ENCODE data around the gene SCN5A.

The SCN5A gene

DNA sequence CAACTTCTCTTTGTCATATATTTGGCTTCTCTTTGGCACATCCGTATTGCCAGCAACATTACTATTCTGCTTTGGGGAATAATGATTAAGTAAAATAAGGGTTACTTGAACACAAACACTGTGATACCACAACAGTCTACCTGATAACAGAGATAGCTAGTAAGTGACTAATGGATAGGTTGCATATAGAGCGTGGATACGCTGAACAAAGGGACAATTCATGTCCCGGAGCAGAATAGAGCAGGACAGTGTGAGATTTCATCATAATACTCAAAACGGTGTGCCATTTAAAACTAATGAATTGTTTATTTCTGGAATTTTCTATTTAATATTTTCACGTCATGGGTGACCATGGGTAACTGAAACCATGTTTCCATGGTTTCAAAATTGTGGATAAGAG lies 54.1 kb downstream of the SCN5A start:
- H3K36me3 Mint-ChIP-seq (ENCODE audit: low read depth), result no peaks in the 10 kb centered on the region
- no peaks in the 10 kb centered on the region for H3K4me1 Mint-ChIP-seq (ENCODE audit: low read depth)
- no peak overlapping the region for H3K27ac Mint-ChIP-seq
- DNase-seq (ENCODE audit: low spot score), result no peak
- peaks cover 6% of the 10 kb centered on the region for H3K27me3 Mint-ChIP-seq (ENCODE audit: low read depth)
- H3K9me3 Mint-ChIP-seq, result no peaks in the 10 kb centered on the region
- H3K4me3 Mint-ChIP-seq, result no peak overlapping the region

DNA sequence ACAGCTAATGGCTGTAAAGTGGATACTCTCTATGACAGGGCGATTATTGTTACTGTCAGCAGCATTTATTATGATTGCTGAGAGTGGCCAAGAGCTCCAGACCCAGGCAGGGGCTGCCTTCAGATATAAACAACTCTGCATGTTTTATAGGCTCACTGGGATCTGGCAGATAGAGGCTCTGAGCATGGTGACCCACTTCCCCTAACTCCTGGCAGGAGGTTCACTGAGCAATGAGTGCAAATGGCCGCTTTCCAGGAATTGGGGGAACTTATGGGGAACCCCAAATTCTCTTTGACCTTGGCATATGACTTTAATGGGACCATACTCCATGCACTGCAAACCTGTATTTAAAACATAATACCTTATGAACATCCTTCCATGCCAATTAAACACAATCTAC lies 59.0 kb downstream of the SCN5A start:
- Mint-ChIP-seq H3K9me3 (no peaks in the 10 kb centered on the region), H3K4me3 (no peak overlapping the region), H3K27me3 (ENCODE audit: low read depth) (peaks cover 3% of the 10 kb centered on the region), H3K4me1 (ENCODE audit: low read depth) (no peaks in the 10 kb centered on the region), H3K27ac (no peak overlapping the region), H3K36me3 (ENCODE audit: low read depth) (no peaks in the 10 kb centered on the region)
- DNase-seq (ENCODE audit: low spot score), result no peak

DNA sequence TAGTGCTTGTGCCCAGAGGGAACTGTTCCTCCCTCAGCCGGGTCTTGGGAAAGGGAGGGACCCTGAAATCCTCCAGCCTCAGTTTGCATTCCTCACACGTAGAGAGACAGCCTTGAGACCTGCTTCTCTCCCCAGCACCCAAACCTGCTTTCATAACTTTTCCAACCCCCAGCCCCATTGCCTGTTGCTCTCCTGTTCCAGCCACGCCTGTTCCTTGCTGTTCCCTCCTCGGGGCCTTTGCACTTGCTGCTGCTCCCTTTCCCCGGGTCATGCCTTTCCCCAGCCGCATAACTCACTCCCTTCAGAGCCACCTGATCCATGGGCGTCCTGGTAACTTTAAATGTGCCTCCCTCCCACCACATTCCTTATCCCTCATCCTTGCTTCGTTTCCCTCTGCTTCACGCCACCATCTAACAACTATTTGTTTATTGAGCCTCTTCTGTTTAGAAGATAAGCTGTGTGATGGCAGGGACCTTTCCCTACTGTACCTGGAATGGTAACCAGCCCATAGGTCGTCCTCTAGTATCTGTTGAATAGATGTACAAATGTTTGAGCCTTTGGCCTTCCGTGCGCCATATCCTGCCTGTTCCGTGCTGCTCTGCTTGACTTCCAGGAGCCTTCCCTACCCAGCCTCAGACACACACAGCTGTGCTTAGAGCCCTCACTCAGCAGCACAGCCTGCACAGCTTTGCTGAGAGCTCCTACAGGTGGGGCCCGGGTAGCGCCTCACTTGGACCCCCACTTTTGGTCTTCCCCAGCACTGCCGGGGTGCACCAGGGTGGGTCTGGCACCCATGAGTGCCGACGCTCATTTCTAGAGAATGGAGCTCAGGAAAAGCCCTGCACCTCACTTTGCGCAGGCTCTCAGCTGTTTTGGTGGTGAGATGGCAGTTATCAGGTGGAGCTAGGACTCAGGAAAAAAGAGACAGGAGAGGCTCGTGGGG lies 60.2 kb downstream of the SCN5A start:
- Mint-ChIP-seq H3K36me3 (ENCODE audit: low read depth) (no peaks in the 10 kb centered on the region), H3K9me3 (no peaks in the 10 kb centered on the region), H3K4me3 (no peak overlapping the region), H3K27me3 (ENCODE audit: low read depth) (peaks cover 3% of the 10 kb centered on the region), H3K4me1 (ENCODE audit: low read depth) (no peaks in the 10 kb centered on the region), H3K27ac (no peak overlapping the region)
- DNase-seq (ENCODE audit: low spot score), result no peak

DNA sequence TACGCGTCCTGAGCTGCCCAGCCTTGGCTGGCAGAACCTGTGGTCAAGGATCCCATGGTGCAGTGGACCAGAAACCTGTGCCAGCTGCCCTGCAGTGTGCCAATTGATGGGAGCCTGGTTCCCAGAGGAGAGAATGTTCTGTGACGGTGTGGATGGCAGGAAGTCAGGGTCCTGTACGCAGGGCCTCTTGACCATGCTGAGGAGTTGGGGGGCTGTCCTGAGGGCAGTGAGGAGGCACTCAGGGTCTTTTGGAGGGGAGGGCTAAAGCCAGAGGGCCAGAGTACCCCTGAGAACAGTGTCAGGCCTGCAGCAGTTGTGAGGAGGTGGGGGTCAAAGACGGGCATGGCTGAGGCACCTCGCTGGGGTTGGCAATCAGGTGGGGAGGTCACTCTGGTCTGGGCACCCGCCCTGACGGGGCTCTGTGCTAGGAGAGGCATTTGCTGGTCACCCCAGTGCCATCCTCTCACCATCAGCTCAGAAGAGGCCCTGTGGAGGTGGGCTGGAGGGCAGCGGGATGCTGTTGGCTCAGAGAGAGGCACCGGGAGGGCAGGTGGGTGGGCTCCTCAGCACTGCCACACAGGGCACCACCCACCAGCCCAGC lies 61.0 kb downstream of the SCN5A start:
- H3K36me3 Mint-ChIP-seq (ENCODE audit: low read depth), result no peaks in the 10 kb centered on the region
- DNase-seq (ENCODE audit: low spot score), result no peak
- no peak overlapping the region for H3K4me3 Mint-ChIP-seq
- H3K9me3 Mint-ChIP-seq, result no peaks in the 10 kb centered on the region
- no peaks in the 10 kb centered on the region for H3K27me3 Mint-ChIP-seq (ENCODE audit: low read depth)
- no peaks in the 10 kb centered on the region for H3K4me1 Mint-ChIP-seq (ENCODE audit: low read depth)
- H3K27ac Mint-ChIP-seq, result no peak overlapping the region

DNA sequence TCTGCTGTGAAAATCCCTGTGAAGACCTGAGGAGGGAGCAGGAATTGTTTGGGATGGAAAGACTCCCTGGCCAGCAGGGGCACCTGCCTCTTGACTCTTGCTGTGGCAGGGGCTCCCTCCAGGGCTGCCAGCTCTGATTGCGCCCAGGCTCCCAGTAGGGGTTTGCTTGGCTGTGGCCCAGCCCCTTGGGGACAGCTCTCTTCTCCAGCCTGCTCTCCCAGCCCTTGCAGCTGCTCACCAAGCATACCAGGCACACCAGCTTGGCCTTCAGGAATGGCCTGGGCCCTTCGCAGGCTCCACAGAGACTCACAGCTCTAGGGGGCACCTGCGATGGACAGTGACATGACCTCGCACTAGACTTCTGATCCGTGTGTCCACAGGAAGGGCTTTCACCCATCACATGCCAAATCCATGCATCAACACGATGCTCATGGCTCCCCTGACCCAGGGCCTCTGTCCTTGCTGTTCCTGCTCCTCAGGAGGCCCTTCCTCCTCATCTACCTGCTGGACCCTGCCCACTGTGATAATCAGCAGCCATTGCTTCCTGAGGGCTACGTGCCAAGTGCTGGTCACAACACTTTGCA lies 61.8 kb downstream of the SCN5A start:
- H3K27ac Mint-ChIP-seq, result no peak overlapping the region
- H3K36me3 Mint-ChIP-seq (ENCODE audit: low read depth), result no peaks in the 10 kb centered on the region
- no peak overlapping the region for H3K4me3 Mint-ChIP-seq
- no peak for DNase-seq (ENCODE audit: low spot score)
- no peaks in the 10 kb centered on the region for H3K9me3 Mint-ChIP-seq
- H3K27me3 Mint-ChIP-seq (ENCODE audit: low read depth), result no peaks in the 10 kb centered on the region
- H3K4me1 Mint-ChIP-seq (ENCODE audit: low read depth), result no peaks in the 10 kb centered on the region

DNA sequence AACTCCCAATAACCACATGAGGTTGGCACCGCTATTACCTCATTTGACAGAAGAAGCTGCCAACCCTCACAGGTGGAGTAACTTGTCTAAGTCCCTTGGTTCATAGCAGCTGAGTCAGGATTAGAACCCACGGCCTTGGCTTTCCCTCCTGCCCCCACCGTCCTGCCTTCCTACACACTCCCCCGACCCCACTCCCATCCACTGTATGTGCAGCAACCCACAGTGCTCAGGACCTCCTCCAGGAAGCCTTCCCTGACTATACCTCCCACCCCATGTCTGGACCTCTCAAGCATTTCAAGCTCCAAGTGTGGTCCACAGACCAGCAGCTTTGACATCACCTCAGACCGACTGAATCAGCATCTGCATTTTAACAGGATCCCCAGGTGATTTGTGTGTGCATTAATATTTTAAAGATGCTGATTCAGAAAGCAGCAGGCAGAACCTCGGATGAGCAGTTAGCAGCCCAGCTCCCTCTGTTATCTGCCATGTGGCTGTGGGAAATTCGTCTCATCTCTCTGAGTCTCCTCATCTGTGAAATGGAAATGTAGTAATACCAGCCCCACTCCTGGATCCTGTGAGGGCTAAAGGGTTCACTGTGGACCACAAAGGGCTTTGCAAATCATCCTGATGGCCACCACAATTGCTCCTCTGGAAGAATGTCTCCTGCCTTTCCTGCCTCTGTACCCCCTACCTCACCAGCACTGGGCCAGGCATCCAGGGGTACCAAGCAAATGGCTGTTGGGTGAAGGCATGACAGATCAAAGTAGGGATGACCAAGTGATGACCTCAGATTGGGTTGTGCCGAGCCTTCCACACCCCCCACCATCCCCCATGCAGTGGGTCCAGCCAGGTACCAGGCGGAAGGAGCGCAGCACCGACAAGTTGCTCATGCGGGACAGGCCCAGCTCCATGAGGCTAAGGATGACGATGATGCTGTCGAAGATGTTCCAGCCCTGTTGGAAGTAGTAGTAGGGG lies 62.7 kb downstream of the SCN5A start:
- no peak for DNase-seq (ENCODE audit: low spot score)
- no peak overlapping the region for H3K4me3 Mint-ChIP-seq

DNA sequence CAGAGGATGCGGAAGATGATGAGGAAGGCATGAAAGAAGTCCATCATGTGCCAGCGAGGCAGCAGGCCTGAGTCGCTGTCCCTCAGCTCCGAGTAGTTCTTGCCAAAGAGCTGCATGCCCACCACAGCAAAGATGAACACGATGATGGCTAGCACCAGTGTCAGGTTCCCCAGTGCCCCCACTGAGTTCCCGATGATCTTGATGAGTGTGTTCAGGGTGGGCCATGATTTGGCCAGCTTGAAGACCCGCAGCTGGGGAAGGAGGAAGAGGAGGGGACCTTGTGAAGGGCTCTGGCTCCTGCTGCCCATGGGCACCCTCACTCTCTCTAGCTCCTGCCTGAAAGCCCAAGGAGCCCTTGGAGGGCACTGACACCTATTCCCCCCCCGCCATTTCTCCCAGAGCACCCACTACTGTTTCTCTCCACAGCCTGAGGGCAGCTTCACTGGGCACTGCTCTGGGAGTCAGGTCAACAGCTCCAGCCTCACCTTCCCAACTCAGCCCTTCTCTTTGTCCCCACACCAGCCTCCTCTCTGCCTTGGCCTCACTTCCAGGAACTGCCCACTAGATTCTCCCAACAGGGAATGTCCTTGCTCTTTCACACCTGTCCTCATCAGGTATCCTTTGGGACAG lies 63.6 kb downstream of the SCN5A start:
- Mint-ChIP-seq H3K4me3 (no peak overlapping the region), H3K27ac (no peak overlapping the region), H3K4me1 (ENCODE audit: low read depth) (no peaks in the 10 kb centered on the region), H3K9me3 (no peaks in the 10 kb centered on the region), H3K36me3 (ENCODE audit: low read depth) (no peaks in the 10 kb centered on the region), H3K27me3 (ENCODE audit: low read depth) (no peaks in the 10 kb centered on the region)
- no peak for DNase-seq (ENCODE audit: low spot score)

More for the DNA sequence above, 62.7 kb downstream of the SCN5A start:
- H3K27me3 Mint-ChIP-seq (ENCODE audit: low read depth), result no peaks in the 10 kb centered on the region
- H3K27ac Mint-ChIP-seq, result no peak overlapping the region
- H3K9me3 Mint-ChIP-seq, result no peaks in the 10 kb centered on the region
- no peaks in the 10 kb centered on the region for H3K4me1 Mint-ChIP-seq (ENCODE audit: low read depth)
- H3K36me3 Mint-ChIP-seq (ENCODE audit: low read depth), result no peaks in the 10 kb centered on the region

DNA sequence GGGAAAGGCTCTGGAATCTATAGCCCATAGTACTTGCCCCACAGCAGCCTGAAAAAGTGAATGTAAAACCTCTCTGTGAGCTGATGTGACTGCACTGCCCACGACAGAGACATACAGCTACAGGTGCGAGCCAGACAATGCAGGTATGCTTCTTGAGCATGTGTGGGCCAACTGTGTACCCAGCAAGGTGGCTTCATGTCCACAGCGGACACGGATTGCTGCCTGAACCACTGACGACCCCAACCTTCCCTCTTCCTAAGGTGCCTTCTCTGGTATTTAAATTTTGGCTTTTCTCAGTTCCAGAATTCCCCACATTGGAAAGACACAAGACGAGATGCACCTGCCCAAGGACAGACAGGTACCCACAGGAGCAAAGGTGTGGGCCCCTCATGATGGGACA lies 65.8 kb downstream of the SCN5A start:
- Mint-ChIP-seq H3K36me3 (ENCODE audit: low read depth) (no peaks in the 10 kb centered on the region), H3K4me3 (no peak overlapping the region), H3K4me1 (ENCODE audit: low read depth) (no peaks in the 10 kb centered on the region), H3K27ac (no peak overlapping the region), H3K9me3 (no peaks in the 10 kb centered on the region), H3K27me3 (ENCODE audit: low read depth) (no peaks in the 10 kb centered on the region)
- no peak for DNase-seq (ENCODE audit: low spot score)

DNA sequence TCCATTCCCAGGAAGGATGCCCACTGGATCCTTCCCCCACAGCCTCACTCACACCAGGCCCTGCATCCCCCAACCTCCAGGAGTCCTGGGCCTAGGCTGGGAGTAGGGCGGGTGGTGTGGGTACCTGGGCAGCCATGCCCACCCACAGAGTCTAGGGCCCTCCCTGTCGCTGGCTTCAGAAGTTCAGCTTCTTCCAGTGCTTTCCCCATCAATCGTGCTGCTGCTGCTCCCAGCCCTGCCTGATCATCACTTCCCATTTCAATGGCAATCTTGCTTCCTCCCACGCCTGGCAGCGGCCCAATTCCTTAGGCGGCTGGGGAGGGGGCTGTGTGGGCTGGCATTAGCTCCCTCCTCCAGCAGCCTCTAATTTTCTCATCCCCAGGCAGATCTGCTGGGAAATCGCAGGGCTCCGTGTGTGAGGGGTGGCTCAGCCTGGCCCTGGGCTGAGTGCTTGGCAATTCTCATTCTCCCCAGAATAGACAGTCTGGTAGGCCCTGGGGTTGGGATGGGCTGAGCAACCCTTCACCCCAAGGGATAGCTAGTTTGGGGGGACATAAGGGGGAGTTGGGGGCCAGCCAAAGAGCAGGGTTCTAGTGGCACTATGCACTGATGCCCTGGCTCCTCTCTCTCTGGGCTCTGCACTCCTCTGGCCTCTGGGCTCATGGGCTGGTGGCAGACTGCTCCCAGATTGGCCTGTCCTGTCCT lies 66.4 kb downstream of the SCN5A start:
- no peak overlapping the region for H3K27ac Mint-ChIP-seq
- H3K36me3 Mint-ChIP-seq (ENCODE audit: low read depth), result no peaks in the 10 kb centered on the region
- H3K27me3 Mint-ChIP-seq (ENCODE audit: low read depth), result no peaks in the 10 kb centered on the region
- no peak overlapping the region for H3K4me3 Mint-ChIP-seq
- no peaks in the 10 kb centered on the region for H3K9me3 Mint-ChIP-seq
- H3K4me1 Mint-ChIP-seq (ENCODE audit: low read depth), result no peaks in the 10 kb centered on the region
- no peak for DNase-seq (ENCODE audit: low spot score)

DNA sequence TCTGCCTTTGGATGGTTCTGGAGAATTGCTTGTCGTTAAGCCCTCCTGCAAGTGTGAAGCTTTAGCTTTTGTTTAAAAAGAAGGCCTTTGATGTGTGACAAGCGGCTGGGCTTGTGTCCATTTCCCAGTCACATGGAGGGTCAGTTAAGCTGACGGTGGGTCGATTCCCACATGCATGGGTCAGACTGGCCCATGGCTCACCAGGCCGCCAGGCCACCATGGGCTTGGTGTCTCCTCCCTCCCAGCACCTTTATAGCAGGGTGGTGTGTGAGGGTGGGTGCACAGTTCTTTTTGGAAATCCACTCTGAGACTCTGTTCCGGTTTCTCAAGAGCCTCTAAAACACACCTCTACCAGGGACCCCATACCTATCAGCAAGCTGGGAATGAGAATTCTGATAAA lies 67.2 kb downstream of the SCN5A start:
- Mint-ChIP-seq H3K27ac (no peak overlapping the region), H3K4me3 (no peak overlapping the region), H3K4me1 (ENCODE audit: low read depth) (no peaks in the 10 kb centered on the region), H3K9me3 (no peaks in the 10 kb centered on the region), H3K36me3 (ENCODE audit: low read depth) (no peaks in the 10 kb centered on the region), H3K27me3 (ENCODE audit: low read depth) (no peaks in the 10 kb centered on the region)
- DNase-seq (ENCODE audit: low spot score), result no peak

DNA sequence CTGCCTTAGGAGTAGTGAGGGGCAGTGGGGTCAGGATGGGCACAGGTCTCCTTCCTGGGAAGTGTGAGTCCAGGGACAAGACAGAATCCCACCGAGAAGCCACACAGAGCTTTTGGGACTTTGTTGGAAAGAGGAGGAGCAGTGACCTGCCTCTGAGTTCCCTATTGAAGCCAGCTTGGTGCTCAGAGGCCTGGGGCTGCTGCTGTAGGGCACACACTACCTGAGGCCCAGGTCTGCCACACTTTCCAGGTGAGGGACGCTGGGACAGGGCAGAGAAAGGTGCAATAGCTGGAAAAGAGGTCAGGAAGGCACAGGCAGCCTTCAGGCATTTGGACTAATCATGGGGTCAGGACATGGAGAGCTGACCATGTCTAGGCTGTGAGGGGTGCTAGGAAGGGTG lies 67.7 kb downstream of the SCN5A start:
- Mint-ChIP-seq H3K27ac (no peak overlapping the region), H3K4me1 (ENCODE audit: low read depth) (no peaks in the 10 kb centered on the region), H3K9me3 (no peaks in the 10 kb centered on the region), H3K36me3 (ENCODE audit: low read depth) (no peaks in the 10 kb centered on the region), H3K4me3 (no peak overlapping the region), H3K27me3 (ENCODE audit: low read depth) (no peaks in the 10 kb centered on the region)
- no peak for DNase-seq (ENCODE audit: low spot score)

DNA sequence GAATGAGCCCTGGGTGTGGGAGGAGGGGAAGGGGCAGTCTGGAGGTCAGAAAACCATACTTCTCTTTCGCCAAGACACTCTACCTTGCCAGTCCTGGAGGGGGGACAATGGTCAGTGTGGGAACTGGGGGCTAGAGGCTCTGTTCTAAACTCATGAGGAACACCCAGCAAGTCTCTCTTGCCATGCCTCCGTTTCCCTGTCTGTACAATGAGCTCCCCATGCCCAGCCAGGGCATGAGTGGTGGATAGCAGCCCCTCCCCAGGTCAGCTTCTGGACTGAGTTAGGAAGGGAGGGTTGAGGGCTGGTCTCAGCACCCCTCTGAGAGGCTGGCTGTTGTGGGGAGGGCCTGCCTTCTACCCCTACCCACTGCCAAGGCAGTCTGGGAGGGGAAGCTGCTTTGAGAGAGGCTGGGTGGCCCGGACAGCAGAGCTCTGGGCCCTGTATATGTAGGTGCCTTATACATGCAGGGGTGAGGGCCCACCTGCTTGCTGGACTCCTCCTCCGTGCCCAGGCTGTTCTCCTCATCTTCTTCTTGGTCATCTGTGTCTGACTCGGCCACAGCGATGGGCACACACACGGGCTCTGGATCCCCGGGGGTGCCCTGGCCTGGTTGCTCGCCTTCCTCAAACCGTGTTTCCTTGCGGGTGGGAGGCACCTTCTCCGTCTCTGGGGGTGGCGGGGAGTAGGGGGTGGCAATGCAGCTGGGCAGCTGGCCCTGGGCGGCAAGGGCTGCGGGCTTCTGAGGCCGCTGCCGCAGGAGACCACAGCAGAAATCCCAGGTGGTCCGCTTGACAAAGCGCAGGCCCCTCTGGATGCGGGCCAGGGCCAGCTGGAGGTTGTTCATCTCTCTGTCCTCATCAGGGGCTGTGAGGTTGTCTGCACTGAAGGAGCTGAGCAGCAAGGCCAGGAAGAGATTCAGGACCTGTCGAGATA lies 68.8 kb downstream of the SCN5A start:
- no peak overlapping the region for H3K27ac Mint-ChIP-seq
- no peaks in the 10 kb centered on the region for H3K27me3 Mint-ChIP-seq (ENCODE audit: low read depth)
- no peaks in the 10 kb centered on the region for H3K36me3 Mint-ChIP-seq (ENCODE audit: low read depth)
- no peak for DNase-seq (ENCODE audit: low spot score)
- no peak overlapping the region for H3K4me3 Mint-ChIP-seq
- no peaks in the 10 kb centered on the region for H3K9me3 Mint-ChIP-seq
- no peaks in the 10 kb centered on the region for H3K4me1 Mint-ChIP-seq (ENCODE audit: low read depth)

Data from T-helper 2 cell treated with Interferon-gamma antibody and Interleukin-4, amounts not matched to agents 5 μg/mL and 100 μg/mL, for 36 hours (primary cell).